ENCODE data around the gene HGFAC. TPM values are rescaled to one million over a fixed set of nuclear protein-coding genes. Genes with fewer than 3 reads are reported as not detected.

Gene HGFAC
- total and polyA plus RNA-seq, 10 of the 15 experiments (the other 5 are each of a cell fraction or from before 2014, with no cell fraction given) = 0.38 TPM; not detected in 9

- no peak for DNase-seq (ENCODE audit: low read depth, low spot score)
- BruUV-seq (replicated peaks) = no TSS peak
- ChIA-PET SMC1A (ENCODE audit: uncharacterized antibody, unreplicated experiment) (no interaction called here), RAD21 (ENCODE audit: unreplicated experiment) (no interaction called here), CTCF (interaction anchor here (1.0 kb wide), 1 partner anchor 9 kb away, joined by 3 read pairs; no protein-coding TSS in a partner anchor), POLR2A (no interaction called here)
- in situ Hi-C loops (cut with MboI) = no loop called here
- TF ChIP-seq POLR2AphosphoS2 (IDR thresholded peaks at IDR 0.05; ENCODE audit: low read depth, low read length) (no peak), RUNX3 (IDR thresholded peaks at IDR 0.05; ENCODE audit: low read length) (0 out of 2 replicates have a peak, but pooled peaks have one; percentile 13), GATAD2B (conservative IDR thresholded peaks at IDR 0.05; ENCODE audit: low read depth) (0 out of 2 replicates have a peak, but pooled peaks have one; percentile 42), IKZF1 (conservative IDR thresholded peaks at IDR 0.05) (peak; percentile 49), SIX5 (IDR thresholded peaks at IDR 0.05; ENCODE audit: low read depth, low read length, severe bottlenecking) (no peak), PAX5 (IDR thresholded peaks at IDR 0.05; ENCODE audit: borderline replicate concordance, low read depth, low read length) (peak; percentile 50; the same call in 1 of the 2 replicates), MEF2B (IDR thresholded peaks at IDR 0.05; ENCODE audit: partially characterized antibody, poor library complexity, severe bottlenecking) (peak; percentile 76), ZNF24 (IDR thresholded peaks at IDR 0.05) (peak; percentile 88), DPF2 (IDR thresholded peaks at IDR 0.05) (peak; percentile 43; the same call in 1 of the 2 replicates), STAT3 (IDR thresholded peaks at IDR 0.05; ENCODE audit: low read depth, low read length) (no peak), NFYB (IDR thresholded peaks at IDR 0.05; ENCODE audit: insufficient read depth, low read depth, low read length) (no peak), IKZF2 (IDR thresholded peaks at IDR 0.05) (0 out of 4 replicates have a peak, but pooled peaks have one; percentile 12 to 26)
- Histone ChIP-seq H3K27me3 (replicated peaks in 1 of 2; ENCODE audit: control insufficient read depth in 2 of 2, insufficient read depth in 2 of 2, low read length in 1 of 2) (peaks cover 0 to 3% of the 10 kb centered on the region in 2 experiments; a peak in 3 of 4 replicates), H4K20me1 (ENCODE audit: control insufficient read depth, insufficient read depth) (no peaks in the 10 kb centered on the region), H3K79me2 (ENCODE audit: control insufficient read depth, insufficient read depth, low read length) (no peaks in the 10 kb centered on the region), H2AFZ (ENCODE audit: control insufficient read depth, low read depth, low read length) (no peak overlapping the region), H3K9ac (ENCODE audit: control insufficient read depth, insufficient read depth, low read length) (no peak overlapping the region), H3K36me3 (ENCODE audit: control insufficient read depth in 2 of 2, insufficient read depth in 2 of 2, low read length in 1 of 2) (no peaks in the 10 kb centered on the region), H3K4me3 (no peak overlapping the region), H3K4me1 (ENCODE audit: control insufficient read depth, insufficient read depth, low read length) (no peaks in the 10 kb centered on the region; the same call in 1 of the 2 replicates), H3K9me3 (replicated peaks; ENCODE audit: control insufficient read depth, insufficient read depth, low read length) (no peaks in the 10 kb centered on the region), H3K4me2 (ENCODE audit: control insufficient read depth, insufficient read depth) (no peak overlapping the region), H3K27ac (ENCODE audit: control insufficient read depth, insufficient read depth) (no peak overlapping the region)
- WGBS (ENCODE audit: insufficient coverage, insufficient replicate concordance, low lambda C conversion rate, missing lambda C conversion rate) = 6% methylated on average over 19 of the region's 20 CpGs
- no peak for FAIRE-seq
- ATAC-seq = peak; percentile 17
- intact Hi-C loops (cut with micrococcal nuclease; ENCODE audit: unreplicated experiment) = no loop called here
Measured at GRCh38 chr4:3489451-3489962, 47.7 kb downstream of the HGFAC start.

All from GM12878 (cell line).